Measurements from ENCODE around the gene PTCHD4. TPM values are rescaled to one million over a fixed set of nuclear protein-coding genes. Genes with fewer than 3 reads are reported as not detected.

PTCHD4 gene
- total RNA-seq, 1 experiment from 2014 or later = 0.96 TPM

DNA sequence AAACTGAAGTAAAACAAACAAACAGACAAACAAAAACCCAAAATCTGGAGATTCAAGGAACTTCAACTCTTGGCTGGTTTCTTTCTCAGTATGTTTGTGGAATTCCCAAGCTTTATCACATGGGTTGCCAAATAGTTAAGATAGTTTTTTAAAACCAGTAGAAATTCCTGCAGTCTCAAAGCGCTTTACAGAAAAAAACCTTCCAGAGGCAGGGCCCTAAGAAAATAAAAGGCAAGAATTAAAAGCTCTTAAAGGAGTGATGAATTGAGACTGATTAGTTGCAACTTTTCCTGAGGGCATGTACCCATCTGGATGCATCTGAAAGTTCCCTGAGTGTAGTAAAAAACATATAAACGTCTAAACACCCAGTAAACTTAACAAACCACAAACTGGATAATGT is 25.9 kb upstream of the PTCHD4 start:
- WGBS (ENCODE audit: extremely low coverage, insufficient read length, low lambda C conversion rate) = no CpG with 5 or more reads among the region's 2 CpGs
- Mint-ChIP-seq H3K27me3 (ENCODE audit: low read depth) (no peaks in the 10 kb centered on the region), H3K9me3 (no peaks in the 10 kb centered on the region), H3K4me3 (no peak overlapping the region), H3K36me3 (ENCODE audit: insufficient read depth in 1 of 3, low read depth in 3 of 3) (no peaks in the 10 kb centered on the region), H3K4me1 (peaks cover 4% of the 10 kb centered on the region in 2 experiments; a peak in 3 of 4 replicates), H3K27ac (no peak overlapping the region)
- Histone ChIP-seq H3K18ac (ENCODE audit: insufficient read length, low read depth, low read length) (no peak overlapping the region), H3K56ac (ENCODE audit: insufficient read length, low read depth, low read length) (no peak overlapping the region), H3K4me1 (ENCODE audit: insufficient read depth, low read length) (no peaks in the 10 kb centered on the region), H4K5ac (ENCODE audit: insufficient read length, low read depth, low read length) (no peak overlapping the region), H3K23ac (ENCODE audit: insufficient read length, low read depth, low read length) (no peak overlapping the region), H3K9ac (ENCODE audit: extremely low read depth, insufficient read length, low read length) (no peak overlapping the region), H2BK15ac (ENCODE audit: low read depth, low read length) (no peak overlapping the region), H3K79me2 (ENCODE audit: insufficient read depth, low read length) (no peaks in the 10 kb centered on the region), H2BK20ac (ENCODE audit: low read depth, low read length, poor library complexity, severe bottlenecking) (no peak overlapping the region), H3K9me3 (ENCODE audit: control insufficient read depth, low read depth, low read length) (no peaks in the 10 kb centered on the region), H4K91ac (ENCODE audit: insufficient read length, low read depth, low read length) (no peak overlapping the region), H3K4ac (ENCODE audit: low read depth, low read length) (no peak overlapping the region), H3K4me2 (ENCODE audit: insufficient read depth, insufficient read length, low read length) (no peak overlapping the region), H3K79me1 (ENCODE audit: insufficient read depth, low read depth, low read length, poor library complexity, severe bottlenecking) (no peaks in the 10 kb centered on the region), H2BK5ac (ENCODE audit: insufficient read length, low read length) (no peak overlapping the region), H3K27me3 (ENCODE audit: insufficient read depth, low read length) (no peaks in the 10 kb centered on the region), H2BK12ac (ENCODE audit: insufficient read length, low read depth, low read length) (no peak overlapping the region), H4K8ac (replicated peaks; ENCODE audit: insufficient read length, low read depth, low read length) (no peak overlapping the region), H4K20me1 (ENCODE audit: control insufficient read depth, insufficient read depth, insufficient read length) (no peaks in the 10 kb centered on the region), H2AK5ac (ENCODE audit: insufficient read length, low read length) (no peak overlapping the region), H3K27ac (ENCODE audit: insufficient read length, low read depth, low read length) (no peak overlapping the region), H3K14ac (ENCODE audit: insufficient read depth, low read length) (no peak overlapping the region), H3K23me2 (ENCODE audit: insufficient read length, low read depth, low read length, poor library complexity, severe bottlenecking) (no peaks in the 10 kb centered on the region), H2AFZ (ENCODE audit: low read length) (peak overlapping the region; percentile 40), H2BK120ac (ENCODE audit: low read depth, low read length, poor library complexity, severe bottlenecking) (no peak overlapping the region), H3T11ph (ENCODE audit: low read length) (no peak overlapping the region)
- no peak for TF ChIP-seq CTCF (conservative IDR thresholded peaks at IDR 0.05)
- no peak for DNase-seq
